Ammon's horn (tissue), 1 donor: ENCODE data around the gene EIF2S1.
"Not testable (repeated sequence)": the region's sequence is repeated elsewhere in the genome, so short reads cannot be mapped to it uniquely, and the experiment has no call there.

Experiments used
- DNase-seq: peaks from one replicate; pipeline ENCODE4 v3.0.0-alpha.2; 2016; ENCODE audit warnings: low spot score

The EIF2S1 gene

GRCh38 chr14:67371247-67372148, 11.4 kb downstream of the EIF2S1 start:
- no peak for DNase-seq

DNA sequence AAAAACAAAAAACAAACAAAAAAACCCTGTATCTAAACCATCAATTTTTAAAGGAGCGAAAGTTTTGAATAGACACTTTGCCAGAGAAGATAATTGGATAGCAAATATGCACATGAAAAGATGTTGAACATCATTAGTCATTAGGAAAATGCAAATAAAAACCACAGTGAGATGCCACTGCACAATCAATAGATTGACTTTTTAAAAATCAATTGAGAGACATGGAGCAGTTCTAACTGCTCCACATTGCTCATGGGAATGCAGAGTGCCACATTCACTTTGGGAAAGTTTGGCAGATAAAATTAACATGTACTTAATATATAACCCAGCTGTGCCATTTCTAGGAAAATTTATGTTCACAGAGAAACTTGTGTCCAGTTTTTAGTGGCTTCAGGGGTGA, 12.7 kb downstream of the EIF2S1 start:
- DNase-seq = no peak

DNA sequence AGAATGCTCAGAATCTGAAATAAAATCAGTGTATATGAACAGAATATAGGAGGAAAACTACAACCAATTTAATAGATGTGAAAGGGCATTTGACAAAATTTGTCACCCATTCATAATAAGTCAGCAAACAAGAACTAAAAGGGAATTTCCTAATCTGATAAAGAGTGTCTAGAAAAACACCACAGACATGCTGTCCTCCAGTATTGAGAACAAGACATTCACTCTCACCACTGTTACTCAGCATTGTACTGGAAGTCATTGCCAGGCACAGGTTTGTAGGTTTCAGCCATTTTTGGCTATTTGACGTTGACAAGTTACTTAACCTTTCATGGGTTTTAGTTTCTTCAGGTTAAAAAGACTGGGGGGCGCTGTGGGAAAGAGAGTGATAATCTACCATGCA, 13.2 kb downstream of the EIF2S1 start:
- DNase-seq = no peak

DNA sequence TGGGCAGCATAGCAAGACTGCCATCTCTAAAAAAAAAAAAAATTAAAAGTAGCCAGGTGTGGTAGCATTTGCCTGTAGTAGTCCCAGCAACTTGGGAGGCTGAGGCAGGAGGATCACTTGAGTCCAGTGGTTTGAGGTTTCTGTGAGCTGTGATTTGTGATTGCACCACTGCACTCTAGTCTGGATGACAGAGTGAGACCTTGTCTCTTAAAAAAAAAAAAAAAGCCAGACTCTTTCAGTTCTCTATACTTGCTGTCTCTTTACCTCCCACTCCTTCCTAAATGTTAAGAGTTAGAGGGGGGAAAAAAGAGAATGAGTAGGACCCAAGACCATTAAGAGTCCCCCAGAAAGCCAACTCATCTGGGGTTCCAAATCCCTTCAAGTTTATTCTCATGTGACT, 17.8 kb downstream of the EIF2S1 start:
- no peak for DNase-seq

- DNase-seq = no peak
Measured at GRCh38 chr14:67385120-67385519, 25.0 kb downstream of the EIF2S1 start.

GRCh38 chr14:67385618-67386017, 25.5 kb downstream of the EIF2S1 start:
- no peak for DNase-seq

DNA sequence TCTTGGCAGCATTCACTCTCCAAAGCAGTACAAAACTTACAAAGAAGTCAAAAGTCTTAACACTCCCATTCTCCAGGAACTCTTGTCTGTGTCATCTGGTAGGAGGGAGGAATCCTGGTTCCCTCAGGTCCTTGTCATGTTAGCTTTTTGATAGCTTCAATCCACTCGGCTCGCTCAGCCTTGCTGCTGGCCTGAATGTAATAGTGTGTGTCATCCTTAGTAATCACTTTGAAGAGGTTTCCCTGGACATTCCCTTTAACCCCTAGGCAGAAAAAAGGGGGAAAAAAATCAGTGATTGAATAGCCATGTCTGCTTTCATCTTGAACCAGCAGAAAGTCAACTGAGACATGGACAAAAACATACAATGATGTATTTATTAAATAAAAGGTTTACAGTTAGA, 27.1 kb downstream of the EIF2S1 start:
- DNase-seq = no peak

- no peak for DNase-seq
Measured at GRCh38 chr14:67389275-67389674, 29.1 kb downstream of the EIF2S1 start.

DNA sequence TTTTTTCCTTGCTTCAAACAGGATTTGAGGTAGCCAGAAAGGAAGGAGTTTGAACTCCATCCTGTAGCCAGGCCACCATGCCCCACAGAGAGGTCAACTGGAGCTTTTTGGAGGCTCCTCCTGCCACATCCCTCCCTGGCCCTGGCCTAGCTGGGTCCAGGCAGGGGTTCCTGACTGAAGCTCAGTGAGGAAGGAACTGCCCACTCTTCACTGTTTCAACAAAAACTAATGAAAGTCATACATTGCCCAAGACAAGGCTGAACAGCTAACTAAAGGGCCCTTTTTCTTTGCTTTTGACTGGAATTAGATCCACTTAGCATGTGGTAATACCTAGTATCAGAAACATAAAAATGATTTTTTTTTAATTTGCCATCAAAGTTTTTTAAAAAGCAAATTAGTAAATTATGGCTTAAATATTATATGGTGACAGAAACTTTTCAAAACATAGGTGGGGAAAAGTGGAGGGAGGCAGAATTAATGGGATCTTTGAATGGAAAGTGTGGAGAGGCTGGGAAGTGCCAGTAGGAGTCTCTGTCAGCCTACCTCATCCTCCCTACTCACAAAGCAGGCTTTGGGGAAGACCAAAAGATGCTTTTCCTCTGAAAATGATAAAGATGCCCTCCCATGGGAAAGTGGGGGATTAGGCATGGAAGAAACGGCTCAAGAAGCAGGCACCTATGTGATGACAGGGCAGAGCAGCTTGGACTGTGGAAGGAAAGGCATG, 29.8 kb downstream of the EIF2S1 start:
- no peak for DNase-seq

DNA sequence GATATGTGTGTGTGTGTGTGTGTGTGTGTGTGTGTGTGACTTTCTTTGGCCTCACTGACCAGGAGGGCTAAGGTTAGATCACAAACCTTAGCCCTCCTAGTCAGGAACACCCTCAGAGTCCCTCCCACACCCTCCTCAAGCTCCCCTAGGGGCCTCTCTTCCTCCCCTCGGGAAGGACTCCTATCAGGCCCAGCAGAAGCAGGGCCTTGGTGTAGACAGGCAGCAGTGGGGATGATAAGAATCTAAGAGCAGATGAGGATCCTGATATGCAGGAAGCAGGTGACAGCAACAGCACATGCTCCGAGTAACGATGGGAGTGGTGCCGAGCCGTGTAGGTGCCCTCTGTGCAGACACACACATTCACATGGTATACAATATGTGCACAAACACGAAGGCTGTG, 31.1 kb downstream of the EIF2S1 start:
- DNase-seq = no peak

DNA sequence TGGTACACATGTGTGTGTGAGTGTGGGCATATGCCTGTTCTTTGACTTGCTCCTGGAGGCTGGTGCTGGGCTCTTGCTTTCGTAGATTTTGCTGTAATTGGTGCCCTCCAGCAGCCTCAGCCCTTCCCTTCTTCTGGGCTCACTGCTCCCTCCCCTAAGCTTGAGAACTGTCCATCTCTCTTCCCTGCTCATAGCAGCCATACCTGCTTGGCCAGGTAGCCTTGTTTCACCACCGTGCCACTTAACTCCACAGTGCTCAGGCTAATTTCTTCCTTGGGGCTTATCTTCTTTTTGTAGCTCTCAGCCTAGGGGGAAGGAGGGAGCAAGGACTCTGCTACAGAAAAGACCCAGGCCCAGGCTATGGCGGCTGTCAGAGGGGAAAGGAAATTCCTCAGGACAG, 32.0 kb downstream of the EIF2S1 start:
- no peak for DNase-seq

DNA sequence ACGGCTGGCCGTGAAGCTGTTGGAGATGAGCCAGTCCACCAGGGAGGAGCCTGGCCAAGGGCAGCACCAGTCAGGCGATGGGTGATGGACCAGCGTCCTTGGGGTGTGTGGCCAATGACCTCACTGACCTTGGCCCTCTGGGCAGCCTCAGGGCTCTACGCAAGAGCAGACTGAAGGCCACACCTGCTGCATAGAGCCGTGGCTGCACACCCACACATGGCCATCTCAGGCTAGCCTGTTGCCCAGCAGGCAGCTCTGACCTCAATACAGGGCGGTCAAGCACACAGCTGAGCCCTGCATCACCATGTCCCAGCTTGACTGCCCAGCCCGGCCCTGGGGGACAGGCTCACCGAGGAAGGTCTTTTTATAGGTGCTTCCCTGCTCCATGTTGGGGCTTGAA, 32.7 kb downstream of the EIF2S1 start:
- DNase-seq = no peak

- DNase-seq = no peak
Measured at GRCh38 chr14:67393689-67394088, 33.6 kb downstream of the EIF2S1 start.

DNA sequence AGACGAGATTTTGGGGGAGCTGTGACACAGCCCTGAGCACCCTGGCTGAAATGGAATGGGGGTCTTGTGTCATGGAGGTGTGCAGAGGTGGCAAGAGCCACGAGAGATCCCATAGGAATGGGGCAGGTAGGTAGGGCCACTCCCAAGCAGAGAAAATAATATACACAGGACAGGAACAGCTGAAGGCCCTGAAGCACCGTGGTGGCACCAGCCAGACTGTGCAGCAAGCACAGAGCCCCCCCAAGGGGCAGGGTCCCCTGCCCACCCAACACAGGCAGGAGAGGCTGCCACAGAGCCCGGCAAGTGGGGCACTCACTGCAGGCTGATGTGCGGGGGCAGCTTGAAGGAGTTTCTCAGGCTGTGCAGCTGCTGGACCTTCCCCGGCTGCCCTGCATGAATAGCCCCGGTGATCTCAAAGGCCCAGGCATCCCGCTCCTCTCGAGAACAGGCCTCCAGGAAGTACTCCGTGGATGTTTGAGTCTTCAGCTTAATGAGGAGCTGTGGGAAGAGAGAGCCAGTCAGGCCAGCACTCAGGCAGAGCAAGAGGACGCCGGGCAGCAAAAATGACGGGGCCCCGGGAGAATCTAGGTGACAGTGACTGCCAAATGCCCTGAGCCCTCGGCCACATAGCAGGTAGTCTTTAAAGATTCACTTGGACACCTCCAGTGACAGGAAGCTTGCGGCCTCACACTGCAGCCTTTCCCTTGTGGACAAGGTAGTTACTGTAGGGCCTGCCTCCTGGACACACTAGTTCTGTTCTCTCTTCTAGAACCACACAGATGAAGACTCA, 35.2 kb downstream of the EIF2S1 start:
- DNase-seq = no peak

DNA sequence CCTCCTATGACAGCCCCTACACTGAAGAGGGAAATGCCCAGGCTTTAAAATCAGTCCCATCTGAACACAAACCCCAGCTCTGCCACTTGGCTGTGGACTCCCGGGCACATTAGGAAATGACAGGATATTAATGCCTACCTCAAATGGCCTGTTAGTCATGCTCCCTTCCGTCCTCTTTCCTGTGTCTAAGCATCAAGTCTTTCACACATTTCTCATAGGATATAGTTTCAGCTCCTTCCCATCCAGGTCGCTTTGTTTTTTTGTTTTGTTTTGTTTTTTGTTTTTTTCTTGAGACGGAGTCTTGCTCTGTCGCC, 35.7 kb downstream of the EIF2S1 start:
- DNase-seq = no peak

GRCh38 chr14:67396381-67396970, 36.3 kb downstream of the EIF2S1 start:
- no peak for DNase-seq

DNA sequence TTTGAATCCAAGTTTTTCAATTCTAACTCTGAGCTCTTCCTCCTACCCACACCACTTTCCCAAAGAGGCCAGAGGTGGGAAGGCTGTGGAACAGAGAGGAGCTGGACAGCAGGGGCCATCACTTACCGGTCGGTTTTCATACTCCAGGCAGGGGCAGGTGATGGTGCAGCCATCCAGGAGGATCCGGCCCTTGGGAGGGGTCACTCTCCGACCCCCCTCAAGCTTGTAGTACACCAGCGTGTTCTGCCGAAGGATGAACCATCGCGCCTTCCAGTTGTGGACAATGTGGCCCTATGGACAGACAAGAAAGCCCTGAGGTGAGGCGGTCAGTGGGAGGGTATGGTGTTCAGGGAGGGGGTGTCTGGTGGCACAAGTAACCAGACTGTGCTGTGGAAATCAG, 37.4 kb downstream of the EIF2S1 start:
- no peak for DNase-seq

DNA sequence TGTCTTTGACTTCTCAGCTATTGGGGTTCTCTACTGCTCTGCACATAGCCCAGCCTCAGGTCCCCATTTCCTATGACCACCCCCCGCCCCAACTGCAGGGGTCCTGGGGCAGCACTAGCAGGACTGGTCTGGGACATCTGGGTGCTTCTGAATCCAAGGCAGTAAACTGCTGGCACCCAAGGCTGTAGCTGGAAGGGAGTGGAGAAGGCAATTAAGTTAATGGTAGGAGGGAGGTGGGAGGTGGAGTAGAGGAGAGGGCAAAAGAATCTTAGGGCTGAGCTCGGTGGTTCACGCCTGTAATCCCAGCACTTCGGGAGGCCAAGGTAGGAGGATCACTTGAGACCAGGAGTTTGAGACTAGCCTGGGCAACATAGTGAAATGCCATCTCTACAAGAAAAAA, 40.3 kb downstream of the EIF2S1 start:
- no peak for DNase-seq

GRCh38 chr14:67405771-67406170, 45.6 kb downstream of the EIF2S1 start:
- DNase-seq = no peak

GRCh38 chr14:67408122-67408801, 48.1 kb downstream of the EIF2S1 start:
- DNase-seq = not testable (repeated sequence)

DNA sequence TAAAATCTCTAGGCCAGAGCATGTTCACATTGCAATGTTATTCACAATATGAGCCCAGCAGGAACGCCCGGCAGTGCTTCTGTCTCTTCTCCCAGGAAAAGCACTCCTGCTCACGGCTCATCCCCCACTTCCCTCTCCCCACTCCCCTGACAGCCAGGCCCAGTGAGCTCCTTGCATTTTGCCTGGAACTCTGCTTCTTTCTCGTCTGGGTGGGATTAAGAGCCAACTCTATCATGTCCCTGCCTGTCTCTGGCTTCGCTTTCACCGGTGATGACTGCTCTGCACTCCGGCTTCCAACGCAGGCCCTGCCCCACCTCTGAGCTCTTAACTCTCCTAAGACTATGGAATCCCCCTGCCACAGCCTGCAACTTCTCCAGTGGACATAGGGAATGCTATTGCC, 49.3 kb downstream of the EIF2S1 start:
- DNase-seq = no peak

DNA sequence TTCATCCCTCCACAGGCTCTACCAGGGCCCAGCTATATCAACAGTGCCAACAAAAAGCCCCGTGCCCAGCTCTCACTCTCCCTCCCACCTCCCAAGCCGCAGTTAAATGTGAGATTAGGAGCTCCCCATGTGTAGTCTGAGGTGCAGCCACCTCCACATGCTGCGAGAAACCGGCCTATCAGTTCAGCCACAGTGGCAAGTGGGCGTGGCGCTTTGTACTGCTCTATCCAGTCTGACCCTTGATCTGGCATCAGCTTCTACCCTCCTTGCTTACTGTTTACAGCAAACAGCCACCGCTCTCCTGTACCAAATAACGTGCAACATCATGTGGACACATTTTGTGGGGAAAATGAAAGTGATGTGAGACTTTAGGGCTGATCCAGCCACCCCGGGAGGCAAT, 50.2 kb downstream of the EIF2S1 start:
- no peak for DNase-seq
